DMS79 (cell line): Measurements from ENCODE around the gene OSBPL2.

Experiments used
- DNase-seq: peaks from one replicate; lab custom pipeline; 2025; lab: John Stamatoyannopoulos, UW

Gene OSBPL2

GRCh38 chr20:62206388-62206775 is 31.9 kb upstream of the OSBPL2 start:
- no peak for DNase-seq

GRCh38 chr20:62208061-62208794 is 30.1 kb upstream of the OSBPL2 start:
- DNase-seq = no peak

- DNase-seq = no peak
Measured at GRCh38 chr20:62208795-62209755, 29.2 kb upstream of the OSBPL2 start.

- no peak for DNase-seq
Measured at GRCh38 chr20:62209850-62210495, 28.3 kb upstream of the OSBPL2 start.

GRCh38 chr20:62210496-62210855 is 27.8 kb upstream of the OSBPL2 start:
- DNase-seq = no peak

- no peak for DNase-seq
Measured at GRCh38 chr20:62211216-62211615, 27.1 kb upstream of the OSBPL2 start.

GRCh38 chr20:62211769-62212288 is 26.5 kb upstream of the OSBPL2 start:
- DNase-seq = no peak

- no peak for DNase-seq
Measured at GRCh38 chr20:62212299-62212698, 26.0 kb upstream of the OSBPL2 start.

GRCh38 chr20:62214067-62214466 is 24.3 kb upstream of the OSBPL2 start:
- peak; percentile 23 for DNase-seq

- no peak for DNase-seq
Measured at GRCh38 chr20:62215020-62215990, 23.0 kb upstream of the OSBPL2 start.

- no peak for DNase-seq
Measured at GRCh38 chr20:62215991-62216635, 22.2 kb upstream of the OSBPL2 start.

- no peak for DNase-seq
Measured at GRCh38 chr20:62216636-62217566, 21.4 kb upstream of the OSBPL2 start.

GRCh38 chr20:62217913-62218773 is 20.2 kb upstream of the OSBPL2 start:
- no peak for DNase-seq

- no peak for DNase-seq
Measured at GRCh38 chr20:62219101-62219991, 19.0 kb upstream of the OSBPL2 start.

GRCh38 chr20:62219992-62220665 is 18.2 kb upstream of the OSBPL2 start, which contains the start of gene HRH3:
TSS of gene HRH3 (minus strand) at chr20:62220278. CDS start at chr20:62219970, 308 bp downstream.
- no peak for DNase-seq

- no peak for DNase-seq
Measured at GRCh38 chr20:62220666-62221568, 17.4 kb upstream of the OSBPL2 start.
